ENCODE results near the gene KATNAL1.

Gene KATNAL1

DNA sequence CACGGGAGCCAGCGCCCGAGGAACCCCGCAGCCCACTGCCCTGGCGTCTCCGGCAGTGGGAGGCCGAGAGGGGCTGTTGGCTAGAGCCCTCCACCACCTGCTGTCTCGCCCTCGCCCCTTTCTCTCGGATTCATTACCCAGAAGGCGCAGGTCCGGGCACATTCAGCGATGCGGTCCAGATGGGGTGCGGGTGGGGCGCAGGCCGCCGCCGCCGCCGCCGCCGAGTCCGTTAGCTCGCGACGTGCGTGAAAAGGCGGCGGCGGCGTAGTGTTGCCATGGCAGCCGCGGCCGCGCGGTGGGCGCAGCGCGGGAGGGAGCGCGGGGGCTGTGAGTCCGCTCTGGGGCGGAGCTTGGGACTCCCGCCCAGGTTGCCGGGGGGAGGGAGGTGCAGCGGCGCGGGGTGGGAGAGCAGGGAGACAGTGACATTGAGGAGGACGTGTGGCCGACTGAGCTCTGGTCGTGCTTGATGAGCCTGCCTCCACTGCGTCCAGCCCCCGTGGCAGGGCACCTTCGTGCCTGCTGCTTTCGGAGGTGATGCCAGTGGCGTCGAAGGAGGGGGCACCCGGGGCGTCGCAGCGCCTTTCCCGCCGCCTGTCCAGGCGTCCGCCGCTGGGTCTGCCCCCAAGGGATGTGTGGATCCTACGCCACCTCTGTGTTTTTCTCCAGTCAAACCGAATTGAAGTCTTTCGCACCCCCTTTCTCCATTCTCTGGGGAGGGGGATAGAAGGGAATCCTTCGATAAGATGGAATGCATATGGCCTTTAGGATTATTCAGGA, at the start of gene KATNAL1:
Gene KATNAL1 (minus strand): TSS at position 358 of the 777 bp plus-strand sequence. CDS start 23,774 bp downstream, outside the sequence.
- DNase-seq (ENCODE audit: low spot score), result peak; percentile 84

DNA sequence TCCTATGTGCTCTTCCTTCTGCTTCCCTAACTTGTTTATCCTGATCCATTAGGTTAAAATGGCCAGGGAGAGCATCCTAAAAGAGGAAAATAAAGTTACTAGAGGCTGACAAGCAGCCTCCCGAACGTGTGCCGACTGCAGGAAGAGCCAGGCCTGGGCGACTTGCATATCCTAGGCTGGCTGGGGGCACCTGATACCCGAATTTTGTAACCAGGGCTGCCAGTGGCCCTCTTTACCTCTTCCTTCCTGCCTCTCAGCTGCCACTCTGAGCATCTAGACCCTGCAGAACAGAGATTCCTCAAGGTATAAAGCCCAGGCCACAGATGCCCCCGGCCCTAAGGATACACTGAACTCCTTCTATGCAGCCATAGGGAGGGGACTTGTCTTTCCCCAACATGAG, 48.5 kb upstream of the KATNAL1 start:
- DNase-seq (ENCODE audit: low spot score), result no peak

DNA sequence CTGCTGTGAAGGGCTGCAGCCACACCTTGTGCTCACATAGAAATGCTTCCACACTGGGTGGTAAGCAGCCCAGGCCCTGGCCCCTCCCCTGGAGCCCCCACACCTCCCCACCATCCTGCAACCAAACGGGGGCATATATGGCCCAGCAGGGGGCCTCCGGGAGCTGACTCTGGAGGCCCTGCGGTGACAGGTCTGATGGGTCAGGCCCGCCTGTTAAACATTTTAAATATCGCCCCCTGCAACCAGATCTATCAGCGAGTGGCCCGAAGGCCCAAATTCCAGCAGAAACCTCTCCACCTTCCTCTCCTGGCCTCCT, 48.0 kb upstream of the KATNAL1 start:
- no peak for DNase-seq (ENCODE audit: low spot score)

GRCh38 chr13:30354493-30355383, 47.4 kb upstream of the KATNAL1 start:
- no peak for DNase-seq (ENCODE audit: low spot score)

GRCh38 chr13:30353471-30354215, 46.3 kb upstream of the KATNAL1 start:
- no peak for DNase-seq (ENCODE audit: low spot score)

DNA sequence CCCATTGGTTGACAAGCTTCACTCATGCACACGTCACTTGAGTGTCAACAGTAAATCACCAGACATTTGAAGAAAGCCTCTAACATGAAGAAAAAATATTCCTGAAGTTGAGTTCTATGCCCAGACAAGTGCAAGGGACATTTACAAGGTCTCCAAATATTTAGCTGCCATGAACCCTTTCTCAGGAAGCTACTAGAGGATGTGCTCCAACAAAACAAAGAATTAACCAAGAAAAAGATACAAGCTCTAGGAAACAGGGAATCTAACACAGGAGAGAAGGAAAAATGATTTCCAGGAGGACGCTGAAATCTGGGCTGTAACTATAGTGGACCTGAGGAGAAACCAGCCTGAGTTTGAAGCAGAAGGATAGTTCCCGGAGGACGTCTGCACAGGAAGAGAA, 45.7 kb upstream of the KATNAL1 start:
- no peak for DNase-seq (ENCODE audit: low spot score)

DNA sequence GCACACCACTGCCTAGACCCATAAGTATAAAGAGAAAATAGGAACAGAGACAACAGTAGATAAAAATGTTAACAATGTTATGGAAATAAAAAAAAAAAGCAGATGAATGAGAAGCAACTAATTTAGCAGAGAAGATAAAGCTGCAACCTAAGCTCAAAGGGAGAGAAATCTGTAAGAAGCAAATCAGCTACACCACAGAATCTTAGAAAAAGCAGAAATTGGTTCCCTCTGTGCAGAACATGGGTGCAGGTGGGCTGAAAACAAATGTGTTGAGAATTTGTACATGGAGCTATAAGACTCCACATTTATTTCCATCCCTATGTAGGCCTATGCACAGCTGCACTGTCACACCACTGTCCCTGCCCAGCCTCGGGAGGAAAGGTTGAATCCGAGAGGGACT, 44.8 kb upstream of the KATNAL1 start:
- no peak for DNase-seq (ENCODE audit: low spot score)

- DNase-seq (ENCODE audit: low spot score), result no peak
Observed at GRCh38 chr13:30346789-30347167, 39.4 kb upstream of the KATNAL1 start.

DNA sequence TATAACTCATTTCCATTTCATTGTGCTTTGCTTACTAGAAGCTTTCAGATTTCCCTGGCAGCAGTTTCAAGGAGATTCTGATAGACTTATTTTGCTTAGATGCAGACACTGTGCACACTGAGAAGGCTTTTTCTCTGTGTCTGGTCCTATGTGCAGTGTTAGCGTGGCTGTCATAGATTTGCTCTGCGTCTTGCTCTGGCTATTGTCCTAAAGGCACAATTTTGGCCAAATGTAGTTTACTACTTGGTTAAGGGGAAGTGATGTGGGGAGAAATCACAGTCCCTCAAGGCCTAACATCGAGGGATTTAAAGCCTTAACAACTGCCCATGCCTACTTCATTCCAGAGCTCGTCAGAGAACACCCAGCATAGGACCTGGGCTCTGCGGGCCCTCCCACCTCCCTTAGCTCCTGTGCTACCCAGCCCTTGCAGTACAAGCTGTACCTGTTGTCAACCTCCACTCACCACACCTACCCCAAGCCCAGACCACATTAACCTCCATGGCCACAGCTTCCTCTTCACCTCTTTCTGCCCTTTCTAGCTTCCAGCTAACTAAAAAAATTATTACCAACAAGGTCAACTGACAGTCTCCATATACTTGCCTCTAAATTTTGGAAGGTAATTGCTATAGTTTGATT, 38.9 kb upstream of the KATNAL1 start:
- no peak for DNase-seq (ENCODE audit: low spot score)

GRCh38 chr13:30345426-30346100, 38.2 kb upstream of the KATNAL1 start:
- no peak for DNase-seq (ENCODE audit: low spot score)

GRCh38 chr13:30341815-30342570, 34.6 kb upstream of the KATNAL1 start:
- DNase-seq (ENCODE audit: low spot score), result peak; percentile 86

- DNase-seq (ENCODE audit: low spot score), result no peak
Observed at GRCh38 chr13:30340331-30341250, 33.2 kb upstream of the KATNAL1 start.

DNA sequence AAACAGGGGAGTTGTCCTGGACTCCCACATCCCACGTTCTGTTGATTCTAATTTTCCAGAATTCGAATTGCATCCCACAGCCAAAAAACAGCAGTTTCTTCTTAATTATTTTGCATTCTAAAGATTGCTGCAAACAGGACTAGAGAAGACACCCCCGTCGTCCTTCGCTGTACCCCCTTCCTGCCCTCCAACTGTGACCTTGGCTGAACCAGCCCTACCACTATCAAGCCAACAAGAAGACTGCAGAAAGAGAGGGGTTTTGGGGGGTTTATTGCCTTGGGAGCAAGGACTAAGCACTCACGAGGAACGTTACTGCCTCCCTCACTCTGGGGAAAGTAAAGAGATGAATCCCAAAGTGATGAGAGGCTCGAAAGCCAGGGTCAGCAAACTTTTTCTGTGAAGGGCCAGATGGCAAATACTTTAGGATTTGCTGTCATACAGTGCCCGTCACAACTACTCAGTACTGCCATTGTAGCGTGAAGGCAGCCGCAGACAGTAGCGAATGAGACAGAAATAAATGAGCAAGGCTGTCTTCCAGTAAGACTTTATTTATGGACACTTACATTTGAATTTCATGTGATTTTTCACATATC, 32.5 kb upstream of the KATNAL1 start:
- no peak for DNase-seq (ENCODE audit: low spot score)

GRCh38 chr13:30338952-30339351, 31.6 kb upstream of the KATNAL1 start:
- no peak for DNase-seq (ENCODE audit: low spot score)

- DNase-seq (ENCODE audit: low spot score), result no peak
Observed at GRCh38 chr13:30338331-30338851, 31.0 kb upstream of the KATNAL1 start.

GRCh38 chr13:30337061-30337610, 29.8 kb upstream of the KATNAL1 start:
- DNase-seq (ENCODE audit: low spot score), result no peak

DNA sequence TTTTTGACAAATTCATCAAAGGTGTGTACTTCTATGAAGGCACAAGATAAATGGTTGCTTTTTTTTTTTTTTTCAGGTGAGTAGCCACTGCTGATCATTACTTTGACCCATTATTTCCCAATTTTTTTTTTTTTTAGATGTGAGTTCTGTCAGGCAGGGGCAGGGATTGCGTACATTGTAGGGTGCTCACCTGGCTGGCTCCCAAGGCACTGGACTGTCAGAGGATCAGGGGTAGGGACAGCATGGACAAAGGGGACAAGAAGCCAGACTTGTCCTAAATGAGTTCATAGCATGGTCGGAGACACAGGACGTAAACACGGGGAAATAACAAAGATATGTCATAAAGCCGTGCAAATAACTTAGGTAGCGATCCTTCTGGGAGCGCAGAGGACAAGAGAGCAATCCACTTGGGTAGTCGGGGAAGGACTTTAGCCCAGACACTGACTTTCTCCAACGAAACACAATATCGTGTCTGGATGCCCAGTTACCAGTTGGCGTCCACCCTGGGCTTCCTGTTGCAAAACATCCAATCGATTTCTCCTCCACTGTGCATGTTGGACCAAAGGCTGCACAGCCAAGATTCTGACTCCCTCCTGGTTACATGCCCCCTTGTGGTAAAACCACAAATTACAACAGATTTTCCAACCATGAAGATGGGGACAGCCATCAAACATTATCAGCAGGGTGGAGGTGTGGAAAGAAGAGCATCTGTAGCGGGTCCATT, 27.5 kb upstream of the KATNAL1 start:
- no peak for DNase-seq (ENCODE audit: low spot score)

- DNase-seq (ENCODE audit: low spot score), result no peak
Observed at GRCh38 chr13:30333616-30334015, 26.3 kb upstream of the KATNAL1 start.
